WTC11 (cell line): Measurements from ENCODE around the gene CSNK2A1. TPM values are rescaled to one million over a fixed set of nuclear protein-coding genes. Genes with fewer than 3 reads are reported as not detected.
A peak's percentile ranks its signal among the peaks of the same experiment; 100 is the strongest.

Source experiments
- ATAC-seq: fragments of 200-7000 bp; cut with Tn5 transposase; 2 replicates; pipeline ENCODE4 v1.10.0; 2021; ENCODE audit warnings: mild to moderate bottlenecking, moderate library complexity
- CTCF ChIA-PET: fragments of 300-600 bp; sonication (Branson Sonifier 250); formaldehyde crosslinking; loops from one replicate; lab custom pipeline; 2021; ENCODE audit warnings: antibody characterized with exemption; lab: Charles Lee
- POLR2A ChIA-PET: fragments of 350-600 bp; sonication (Branson Sonifier 250); formaldehyde crosslinking; loops from one replicate; lab custom pipeline; 2021; ENCODE audit warnings: antibody characterized with exemption; lab: Charles Lee
- DNase-seq: peaks from one replicate; pipeline ENCODE4 v3.0.0; 2021; ENCODE audit warnings: low spot score
- H3K27ac Mint-ChIP-seq: 2 replicates; pipeline ENCODE4 v1.8.0; 2021; ENCODE audit warnings: mixed read lengths
- H3K27me3 Mint-ChIP-seq: 2 replicates; pipeline ENCODE4 v1.8.0; 2021; ENCODE audit warnings: low read depth, mild to moderate bottlenecking, moderate library complexity, mixed read lengths
- H3K36me3 Mint-ChIP-seq: 2 replicates; pipeline ENCODE4 v1.8.0; 2021; ENCODE audit warnings: mixed read lengths
- H3K4me1 Mint-ChIP-seq: 2 replicates; pipeline ENCODE4 v1.8.0; 2022; ENCODE audit warnings: mixed read lengths
- H3K4me3 Mint-ChIP-seq: 2 replicates; pipeline ENCODE4 v1.8.0; 2021; ENCODE audit warnings: mild to moderate bottlenecking, moderate library complexity, mixed read lengths
- H3K9me3 Mint-ChIP-seq: 2 replicates; pipeline ENCODE4 v1.8.0; 2021; ENCODE audit warnings: mixed read lengths
- AFF4 ChIP-seq: sonication (generic); formaldehyde crosslinking; IDR thresholded peaks from 2 replicates; pipeline ENCODE4 v1.8.1; 2023; ENCODE audit warnings: mild to moderate bottlenecking, missing genetic modification reagents, borderline replicate concordance
- CBFB ChIP-seq: sonication (generic); formaldehyde crosslinking; IDR thresholded peaks from 2 replicates; pipeline ENCODE4 v1.8.1; 2022; ENCODE audit warnings: mild to moderate bottlenecking, low read depth, missing genetic modification reagents
- CTCF ChIP-seq: fragments of 200-600 bp; IDR thresholded peaks from 2 replicates; pipeline ENCODE4 v1.8.0; 2022; ENCODE audit warnings: antibody characterized with exemption
- EMX1 ChIP-seq: fragments of 250-450 bp; sonication (Bioruptor Pico); IDR thresholded peaks from 2 replicates; pipeline ENCODE4 v1.8.0; 2021; ENCODE audit warnings: mild to moderate bottlenecking
- ERG ChIP-seq: fragments of 250-450 bp; sonication (Bioruptor Pico); IDR thresholded peaks from 2 replicates; pipeline ENCODE4 v1.8.0; 2021; ENCODE audit warnings: mild to moderate bottlenecking
- GABPB1 ChIP-seq: sonication (generic); formaldehyde crosslinking; IDR thresholded peaks from 2 replicates; pipeline ENCODE4 v1.8.1; 2023; ENCODE audit warnings: mild to moderate bottlenecking, missing genetic modification reagents
- IRF1 ChIP-seq: sonication (generic); formaldehyde crosslinking; IDR thresholded peaks from 2 replicates; pipeline ENCODE4 v1.8.0; 2023; ENCODE audit warnings: missing genetic modification reagents
- IRF2 ChIP-seq: sonication (generic); formaldehyde crosslinking; IDR thresholded peaks from 2 replicates; pipeline ENCODE4 v1.8.0; 2022; ENCODE audit warnings: low read depth, missing genetic modification reagents, borderline replicate concordance
- PRDM15 ChIP-seq: sonication (generic); formaldehyde crosslinking; IDR thresholded peaks from 2 replicates; pipeline ENCODE4 v1.8.0; 2022; ENCODE audit warnings: missing genetic modification reagents
- RORB ChIP-seq: fragments of 250-450 bp; sonication (Bioruptor Pico); IDR thresholded peaks from 2 replicates; pipeline ENCODE4 v1.9.0; 2021; ENCODE audit warnings: mild to moderate bottlenecking
- SP1 ChIP-seq: sonication (generic); formaldehyde crosslinking; conservative IDR thresholded peaks from 2 replicates; pipeline ENCODE4 v1.8.1; 2022; ENCODE audit warnings: missing genetic modification reagents
- ZMAT4 ChIP-seq: fragments of 250-450 bp; sonication (Bioruptor Pico); IDR thresholded peaks from 2 replicates; pipeline ENCODE4 v1.9.0; 2021; ENCODE audit warnings: mild to moderate bottlenecking
- ZNF416 ChIP-seq: fragments of 250-450 bp; sonication (Bioruptor Pico); IDR thresholded peaks from 2 replicates; pipeline ENCODE4 v1.9.0; 2021; ENCODE audit warnings: mild to moderate bottlenecking, inconsistent platforms
- total RNA-seq: library from RNA; stranded (reverse); gene quantifications from 3 replicates; pipeline ENCODE4 v1.2.3, GENCODE V29; 2021

CSNK2A1 gene
- total RNA-seq, 1 experiment from 2014 or later: 235 TPM

GRCh38 chr20:431012-431904 lies 112.3 kb downstream of the CSNK2A1 start:
- ChIA-PET POLR2A (interaction anchor here (1.6 kb wide), 1 partner anchor 24 kb away, joined by 5 read pairs; no protein-coding TSS in a partner anchor), CTCF (interaction anchor here (0.6 to 6.1 kb wide), 34 partner anchors 9 to 308 kb away, joined by 3 to 66 read pairs (median 4); partner anchors contain the start of genes NRSN2, RBCK1, TBC1D20 and TRIB3)
- Mint-ChIP-seq H3K27ac (no peak overlapping the region), H3K36me3 (peaks cover 21% of the 10 kb centered on the region), H3K4me3 (no peak overlapping the region), H3K4me1 (peaks cover 23% of the 10 kb centered on the region), H3K9me3 (no peaks in the 10 kb centered on the region), H3K27me3 (peaks cover 40% of the 10 kb centered on the region)
- ATAC-seq (peak; percentile 57), DNase-seq (peak; percentile 75)
- TF ChIP-seq ZMAT4 (CRISPR knock-in tag) (no peak), CBFB (CRISPR knock-in tag) (no peak), CTCF (peak; percentile 37; the same call in 1 of the 2 replicates), ERG (CRISPR knock-in tag) (no peak), SP1 (CRISPR knock-in tag) (no peak), GABPB1 (CRISPR knock-in tag) (peak; percentile 90)

GRCh38 chr20:430091-430999 lies 113.2 kb downstream of the CSNK2A1 start:
- ATAC-seq (no peak), DNase-seq (no peak)
- Mint-ChIP-seq H3K27ac (no peak overlapping the region), H3K9me3 (no peaks in the 10 kb centered on the region), H3K27me3 (peaks cover 31% of the 10 kb centered on the region), H3K36me3 (peaks cover 14% of the 10 kb centered on the region), H3K4me3 (no peak overlapping the region), H3K4me1 (peaks cover 23% of the 10 kb centered on the region)
- CTCF ChIA-PET: interaction anchor here (1.4 to 3.0 kb wide), 8 partner anchors 23 to 215 kb away, joined by 5 to 38 read pairs (median 13); partner anchors contain the start of genes RBCK1, TBC1D20 and TRIB3
- POLR2A ChIA-PET: interaction anchor here (1.6 kb wide), 1 partner anchor 23 kb away, joined by 5 read pairs; no protein-coding TSS in a partner anchor
- TF ChIP-seq IRF1 (CRISPR knock-in tag): no peak
- no peak for TF ChIP-seq PRDM15 (CRISPR knock-in tag)
- 0 out of 2 replicates have a peak, but pooled peaks have one; percentile 3 for TF ChIP-seq GABPB1 (CRISPR knock-in tag)

GRCh38 chr20:428658-429200 lies 114.9 kb downstream of the CSNK2A1 start:
- H3K27me3 Mint-ChIP-seq: peaks cover 15% of the 10 kb centered on the region
- H3K4me3 Mint-ChIP-seq: no peak overlapping the region
- H3K27ac Mint-ChIP-seq: no peak overlapping the region
- ATAC-seq (peak; percentile 83), DNase-seq (peak; percentile 56)
- POLR2A ChIA-PET: no interaction called here
- H3K9me3 Mint-ChIP-seq: no peaks in the 10 kb centered on the region
- H3K4me1 Mint-ChIP-seq: peaks cover 9% of the 10 kb centered on the region
- peaks cover 23% of the 10 kb centered on the region for H3K36me3 Mint-ChIP-seq
- CTCF ChIA-PET: no interaction called here
- TF ChIP-seq EMX1 (no peak), ZNF416 (CRISPR knock-in tag) (no peak), AFF4 (CRISPR knock-in tag) (no peak), IRF2 (no peak), RORB (no peak)
